Upper lobe of right lung (tissue), 1 donor: ENCODE measurements around the gene RAB3IL1. TPM values are rescaled to one million over a fixed set of nuclear protein-coding genes. Genes with fewer than 3 reads are reported as not detected.
A peak's percentile ranks its signal among the peaks of the same experiment; 100 is the strongest.

Experiments used
- ATAC-seq: fragments of 200-7000 bp; cut with Tn5 transposase; one replicate; pipeline ENCODE4 v1.9.1; 2020; ENCODE audit warnings: mild to moderate bottlenecking, moderate library complexity
- DNase-seq: peaks from one replicate; pipeline ENCODE4 v3.0.0-alpha.2; 2020
- H3K27ac ChIP-seq: fragments of 200-600 bp; one replicate; pipeline ENCODE4 v1.8.0; 2022
- H3K27me3 ChIP-seq: fragments of 200-600 bp; one replicate; pipeline ENCODE4 v1.8.0; 2022; ENCODE audit warnings: mild to moderate bottlenecking
- H3K36me3 ChIP-seq: fragments of 200-600 bp; one replicate; pipeline ENCODE4 v1.8.0; 2022
- H3K4me1 ChIP-seq: fragments of 200-600 bp; one replicate; pipeline ENCODE4 v1.8.0; 2022
- H3K4me3 ChIP-seq: fragments of 200-600 bp; one replicate; pipeline ENCODE4 v1.8.0; 2022; ENCODE audit warnings: mild to moderate bottlenecking
- H3K9me3 ChIP-seq: fragments of 200-600 bp; one replicate; pipeline ENCODE4 v1.8.0; 2022
- CTCF ChIP-seq: fragments of 200-600 bp; IDR thresholded peaks from one replicate; pipeline ENCODE4 v1.8.0; 2022; ENCODE audit warnings: antibody characterized with exemption
- intact Hi-C: fragments of 100-400 bp; cut with DNase I; formaldehyde crosslinking; loops from one replicate; pipeline ENCODE4 v1.11.0; 2022
- total RNA-seq: library from RNA; stranded (reverse); fragmentation: NEBNext Ultra II Directional; extraction: Animal tissue kit (Norgen Biotek cat#: 25700); gene quantifications from one replicate; pipeline ENCODE4 v1.2.1, GENCODE V29; 2021
- donor health status: DM: no; HTN: yes; CAD: no; lungs with severe emphysema.

RAB3IL1 gene
- total RNA-seq, 1 donor from 2014 or later, result 10.6 TPM

GRCh38 chr11:61896665-61897386 is 20.5 kb downstream of the RAB3IL1 start:
- no peak overlapping the region for H3K27ac ChIP-seq
- H3K27me3 ChIP-seq, result no peaks in the 10 kb centered on the region
- H3K4me3 ChIP-seq, result no peak overlapping the region
- H3K4me1 ChIP-seq, result no peaks in the 10 kb centered on the region
- DNase-seq, result no peak
- TF ChIP-seq CTCF, result no peak
- H3K9me3 ChIP-seq, result no peaks in the 10 kb centered on the region
- ATAC-seq, result no peak
- intact Hi-C loops, result loop anchor here (5.0 kb wide), 1 partner anchor 185 kb away; no protein-coding TSS in a partner anchor
- H3K36me3 ChIP-seq, result no peaks in the 10 kb centered on the region

- Histone ChIP-seq H3K27ac (no peak overlapping the region), H3K36me3 (no peaks in the 10 kb centered on the region), H3K27me3 (no peaks in the 10 kb centered on the region), H3K9me3 (no peaks in the 10 kb centered on the region), H3K4me1 (peaks cover 2% of the 10 kb centered on the region), H3K4me3 (no peak overlapping the region)
- DNase-seq (no peak), ATAC-seq (no peak)
- no peak for TF ChIP-seq CTCF
- intact Hi-C loops, result loop anchor here (5.0 kb wide), 1 partner anchor 187 kb away; no protein-coding TSS in a partner anchor
Measured at GRCh38 chr11:61895718-61896059, 21.7 kb downstream of the RAB3IL1 start.

- ATAC-seq, result no peak
Measured at GRCh38 chr11:61895046-61895717, 22.2 kb downstream of the RAB3IL1 start.

GRCh38 chr11:61893981-61894380 is 23.4 kb downstream of the RAB3IL1 start:
- Histone ChIP-seq H3K36me3 (no peaks in the 10 kb centered on the region), H3K4me1 (peaks cover 9% of the 10 kb centered on the region), H3K27me3 (no peaks in the 10 kb centered on the region), H3K9me3 (no peaks in the 10 kb centered on the region), H3K27ac (no peak overlapping the region), H3K4me3 (no peak overlapping the region)
- no peak for DNase-seq
- no peak for ATAC-seq
- intact Hi-C loops, result no loop called here
- no peak for TF ChIP-seq CTCF

More at GRCh38 chr11:61895046-61895717, 22.2 kb downstream of the RAB3IL1 start:
- intact Hi-C loops, result loop anchor here (5.0 kb wide), 1 partner anchor 187 kb away; no protein-coding TSS in a partner anchor
- Histone ChIP-seq H3K4me1 (peaks cover 7% of the 10 kb centered on the region), H3K27ac (no peak overlapping the region), H3K36me3 (no peaks in the 10 kb centered on the region), H3K4me3 (no peak overlapping the region), H3K9me3 (no peaks in the 10 kb centered on the region), H3K27me3 (no peaks in the 10 kb centered on the region)
- DNase-seq, result no peak
- no peak for TF ChIP-seq CTCF

GRCh38 chr11:61892085-61892370 is 25.3 kb downstream of the RAB3IL1 start:
- intact Hi-C loops, result no loop called here
- no peaks in the 10 kb centered on the region for H3K9me3 ChIP-seq
- TF ChIP-seq CTCF, result no peak
- no peaks in the 10 kb centered on the region for H3K36me3 ChIP-seq
- H3K4me1 ChIP-seq, result peaks cover 16% of the 10 kb centered on the region
- peak overlapping the region; percentile 63 for H3K27ac ChIP-seq
- no peak for DNase-seq
- H3K4me3 ChIP-seq, result peak overlapping the region; percentile 76
- ATAC-seq, result peak; percentile 4
- no peaks in the 10 kb centered on the region for H3K27me3 ChIP-seq
